Hepatocyte (in vitro differentiated cells): Measurements from ENCODE around the gene CCDC152. TPM values are rescaled to one million over a fixed set of nuclear protein-coding genes. Genes with fewer than 3 reads are reported as not detected.

Experiments used
- DNase-seq: peaks from one replicate; pipeline ENCODE4 v3.0.0-alpha.2; 2016; ENCODE audit warnings: low spot score
- H2AFZ ChIP-seq: fragments of 200-600 bp; sonication (generic); 2 replicates; pipeline ENCODE4 v1.6.0; 2016; ENCODE audit warnings: antibody characterized with exemption, mild to moderate bottlenecking
- H3K27ac ChIP-seq: fragments of 200-600 bp; sonication (generic); 2 replicates; pipeline ENCODE4 v1.5.1; 2016; ENCODE audit warnings: mild to moderate bottlenecking
- H3K27me3 ChIP-seq: fragments of 200-600 bp; sonication (generic); 2 replicates; pipeline ENCODE4 v1.6.1; 2016
- H3K36me3 ChIP-seq: fragments of 200-600 bp; sonication (generic); replicated peaks from 2 replicates; pipeline ENCODE4 v1.5.1; 2016; ENCODE audit warnings: low read depth; ENCODE audit not compliant: insufficient read depth
- H3K4me1 ChIP-seq: fragments of 200-600 bp; sonication (generic); 2 replicates; pipeline ENCODE4 v1.5.1; 2016; ENCODE audit warnings: mild to moderate bottlenecking, moderate library complexity; ENCODE audit not compliant: insufficient read depth
- H3K4me2 ChIP-seq: fragments of 200-600 bp; sonication (generic); 2 replicates; pipeline ENCODE4 v1.6.0; 2016
- H3K4me3 ChIP-seq: fragments of 200-600 bp; sonication (generic); 2 replicates; pipeline ENCODE4 v1.5.1; 2016; ENCODE audit warnings: mild to moderate bottlenecking
- H3K79me2 ChIP-seq: fragments of 200-600 bp; sonication (generic); 2 replicates; pipeline ENCODE4 v1.6.0; 2017; ENCODE audit warnings: mild to moderate bottlenecking
- H3K9me2 ChIP-seq: fragments of 200-600 bp; sonication (generic); replicated peaks from 2 replicates; pipeline ENCODE4 v1.6.0; 2017; ENCODE audit warnings: mild to moderate bottlenecking; ENCODE audit not compliant: insufficient read depth
- H3K9me3 ChIP-seq: fragments of 200-600 bp; sonication (generic); 2 replicates; pipeline ENCODE4 v1.5.1; 2016; ENCODE audit warnings: low read depth, mild to moderate bottlenecking
- H4K20me1 ChIP-seq: fragments of 200-600 bp; sonication (generic); 2 replicates; pipeline ENCODE4 v1.6.0; 2016; ENCODE audit warnings: mild to moderate bottlenecking; ENCODE audit not compliant: insufficient read depth, poor library complexity, severe bottlenecking
- EZH2 ChIP-seq: fragments of 200-600 bp; sonication (generic); IDR thresholded peaks from 2 replicates; pipeline ENCODE4 v1.6.1; 2016; ENCODE audit warnings: antibody characterized with exemption, mild to moderate bottlenecking, borderline replicate concordance
- EZH2phosphoT487 ChIP-seq: fragments of 200-600 bp; sonication (generic); IDR thresholded peaks from one replicate; pipeline ENCODE4 v1.6.1; 2018; ENCODE audit warnings: antibody characterized with exemption, mild to moderate bottlenecking, low read depth, moderate library complexity; ENCODE audit not compliant: unreplicated experiment, severe bottlenecking
- WGBS: methylation state at CpG from one replicate; pipeline ENCODE4 v1.1.6; 2016; ENCODE audit warnings: low lambda C conversion rate; ENCODE audit errors: missing lambda C conversion rate; 5-methylcytosine and 5-hydroxymethylcytosine counted together
- polyA plus RNA-seq: library from polyadenylated mRNA; unstranded; fragments of >200 nt; fragmentation: Nextera tagmentation; extraction: Ambion mirVana; gene quantifications from 2 replicates; pipeline ENCODE4 v1.2.1, GENCODE V29; 2016
- total RNA-seq: library from RNA; depleted of rRNA; stranded (reverse); fragments of >200 nt; gene quantifications from 2 replicates; pipeline ENCODE4 v1.2.3, GENCODE V29; 2014
- TF ChIP-seq, protein P1 (sequence below): fragments of 200-600 bp; sonication (generic); IDR thresholded peaks from 2 replicates; pipeline ENCODE4 v1.5.1; 2016; ENCODE audit warnings: antibody characterized with exemption, mild to moderate bottlenecking; ENCODE audit not compliant: poor library complexity

Gene CCDC152
- total and polyA plus RNA-seq, 2 experiments from 2014 or later, result 2.0 to 46.1 TPM

DNA sequence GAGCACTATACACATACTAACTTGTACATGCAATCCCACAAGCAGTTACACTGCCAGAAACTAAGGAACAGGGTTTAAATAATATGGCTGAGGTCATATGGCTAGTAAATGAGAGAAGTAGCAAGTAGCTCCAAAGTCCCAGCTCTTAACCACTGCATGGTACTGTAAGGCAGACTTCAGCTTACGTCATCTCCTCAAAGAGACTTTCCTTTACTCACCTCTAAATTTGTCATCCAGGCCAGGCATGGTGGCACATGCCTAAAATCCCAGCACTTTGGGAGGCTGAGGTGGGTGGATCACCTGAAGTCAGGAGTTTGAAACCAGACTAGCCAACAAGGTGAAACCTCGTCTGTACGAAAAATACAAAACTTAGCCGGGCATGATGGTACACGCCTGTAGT, 75.4 kb downstream of the CCDC152 start:
- Histone ChIP-seq H2AFZ (no peak overlapping the region), H3K4me2 (no peak overlapping the region), H3K9me3 (no peaks in the 10 kb centered on the region), H3K79me2 (no peaks in the 10 kb centered on the region), H4K20me1 (no peaks in the 10 kb centered on the region), H3K4me1 (peaks cover 8% of the 10 kb centered on the region), H3K9me2 (no peaks in the 10 kb centered on the region), H3K27me3 (no peaks in the 10 kb centered on the region), H3K36me3 (no peaks in the 10 kb centered on the region), H3K4me3 (no peak overlapping the region), H3K27ac (no peak overlapping the region)
- TF ChIP-seq EZH2phosphoT487 (no peak), EZH2 (no peak)
- TF ChIP-seq, protein P1, sequence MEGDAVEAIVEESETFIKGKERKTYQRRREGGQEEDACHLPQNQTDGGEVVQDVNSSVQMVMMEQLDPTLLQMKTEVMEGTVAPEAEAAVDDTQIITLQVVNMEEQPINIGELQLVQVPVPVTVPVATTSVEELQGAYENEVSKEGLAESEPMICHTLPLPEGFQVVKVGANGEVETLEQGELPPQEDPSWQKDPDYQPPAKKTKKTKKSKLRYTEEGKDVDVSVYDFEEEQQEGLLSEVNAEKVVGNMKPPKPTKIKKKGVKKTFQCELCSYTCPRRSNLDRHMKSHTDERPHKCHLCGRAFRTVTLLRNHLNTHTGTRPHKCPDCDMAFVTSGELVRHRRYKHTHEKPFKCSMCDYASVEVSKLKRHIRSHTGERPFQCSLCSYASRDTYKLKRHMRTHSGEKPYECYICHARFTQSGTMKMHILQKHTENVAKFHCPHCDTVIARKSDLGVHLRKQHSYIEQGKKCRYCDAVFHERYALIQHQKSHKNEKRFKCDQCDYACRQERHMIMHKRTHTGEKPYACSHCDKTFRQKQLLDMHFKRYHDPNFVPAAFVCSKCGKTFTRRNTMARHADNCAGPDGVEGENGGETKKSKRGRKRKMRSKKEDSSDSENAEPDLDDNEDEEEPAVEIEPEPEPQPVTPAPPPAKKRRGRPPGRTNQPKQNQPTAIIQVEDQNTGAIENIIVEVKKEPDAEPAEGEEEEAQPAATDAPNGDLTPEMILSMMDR, result no peak
- 100% methylated on average over 5 of the region's 5 CpGs for WGBS
- no peak for DNase-seq

DNA sequence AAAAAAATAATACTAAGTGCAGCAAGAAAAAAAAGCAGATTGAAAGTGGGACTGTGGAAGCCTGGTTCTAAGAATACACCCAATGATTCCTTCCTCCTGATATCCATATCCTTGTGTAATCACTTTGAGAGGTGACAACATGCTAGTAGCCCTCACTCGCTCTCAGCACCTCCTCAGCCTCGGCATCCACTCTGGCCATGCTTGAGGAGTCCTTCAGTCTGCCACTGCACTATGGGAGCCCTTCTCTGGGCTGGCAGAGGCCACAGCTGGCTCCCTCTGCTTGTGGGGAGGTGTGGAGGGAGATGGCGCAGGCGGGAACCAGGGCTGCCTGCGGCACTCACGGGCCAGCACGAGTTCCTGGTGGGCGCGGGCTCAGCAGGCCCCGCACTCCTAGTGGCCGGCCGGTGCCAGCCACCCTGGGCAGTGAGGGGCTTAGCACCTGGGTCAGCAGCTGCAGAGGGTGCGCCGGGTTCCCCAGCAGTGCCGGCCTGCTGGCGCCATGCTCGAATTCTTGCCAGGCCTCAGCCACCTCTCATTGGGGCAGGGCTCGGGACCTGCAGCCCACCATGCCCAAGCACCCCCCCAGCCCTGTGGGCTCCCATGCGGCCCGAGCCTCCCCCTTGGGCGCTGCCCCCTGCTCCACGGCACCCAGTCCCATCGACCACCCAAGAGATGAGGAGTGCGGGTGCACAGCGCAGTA, 79.6 kb downstream of the CCDC152 start:
- DNase-seq, result no peak
- no peaks in the 10 kb centered on the region for H3K36me3 ChIP-seq
- no peak for TF ChIP-seq EZH2
- TF ChIP-seq EZH2phosphoT487, result no peak
- TF ChIP-seq, protein P1, result no peak
- WGBS, result 98% methylated on average over 25 of the region's 25 CpGs
- no peaks in the 10 kb centered on the region for H3K27me3 ChIP-seq
- H4K20me1 ChIP-seq, result no peaks in the 10 kb centered on the region
- peaks cover 14% of the 10 kb centered on the region for H3K4me1 ChIP-seq
- no peak overlapping the region for H3K4me2 ChIP-seq
- no peak overlapping the region for H2AFZ ChIP-seq
- H3K79me2 ChIP-seq, result no peaks in the 10 kb centered on the region
- no peaks in the 10 kb centered on the region for H3K9me3 ChIP-seq
- H3K9me2 ChIP-seq, result no peaks in the 10 kb centered on the region
- H3K4me3 ChIP-seq, result no peak overlapping the region
- H3K27ac ChIP-seq, result no peak overlapping the region

DNA sequence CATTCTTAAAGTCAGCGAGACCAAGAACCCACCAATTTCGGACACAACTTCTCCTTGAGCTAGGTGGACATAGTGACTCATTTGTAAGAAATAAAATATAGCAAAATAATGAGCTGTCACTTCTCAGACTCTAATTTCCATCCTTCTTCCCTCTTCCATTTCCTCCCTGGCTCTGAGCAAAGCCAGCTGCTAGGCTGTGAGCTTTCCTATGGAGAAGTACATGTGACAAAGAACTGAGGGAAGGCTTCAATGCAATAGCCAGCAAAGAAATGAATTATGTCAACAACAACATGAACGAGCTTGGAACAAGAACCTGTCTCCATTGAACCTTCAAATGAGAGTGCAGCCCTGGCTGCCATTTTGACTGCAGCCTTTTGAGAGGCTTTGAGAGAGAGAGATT, 81.0 kb downstream of the CCDC152 start:
- no peaks in the 10 kb centered on the region for H3K79me2 ChIP-seq
- no peaks in the 10 kb centered on the region for H3K36me3 ChIP-seq
- no peak overlapping the region for H3K4me2 ChIP-seq
- no peaks in the 10 kb centered on the region for H4K20me1 ChIP-seq
- H3K27me3 ChIP-seq, result no peaks in the 10 kb centered on the region
- no peak overlapping the region for H3K27ac ChIP-seq
- no peak for DNase-seq
- TF ChIP-seq EZH2phosphoT487, result no peak
- no peak for TF ChIP-seq EZH2
- TF ChIP-seq, protein P1, result no peak
- 93% methylated on average over 3 of the region's 3 CpGs for WGBS
- H3K9me2 ChIP-seq, result no peaks in the 10 kb centered on the region
- peaks cover 14% of the 10 kb centered on the region for H3K4me1 ChIP-seq
- H3K4me3 ChIP-seq, result no peak overlapping the region
- no peaks in the 10 kb centered on the region for H3K9me3 ChIP-seq
- no peak overlapping the region for H2AFZ ChIP-seq
